T-cell (primary cell): Measurements from ENCODE around the gene SPON1. TPM values are rescaled to one million over a fixed set of nuclear protein-coding genes. Genes with fewer than 3 reads are reported as not detected.

ENCODE experiments used
- ATAC-seq, 4 experiments: fragments of 200-7000 bp in 3 of 4; fragments of 150-1000 bp in 1 of 4; cut with Tn5 transposase; replicated peaks in 1 of 4; 1 replicate in 3 of 4; 2 replicates in 1 of 4; pipeline ENCODE4 v1.10.0; 2021; ENCODE audit warnings: moderate library complexity in 3 of 4, mild to moderate bottlenecking in 2 of 4, moderate number of reproducible peaks in 1 of 4
- CTCF ChIA-PET, 2 donors: fragments of 300-600 bp; sonication (Branson Sonifier 250); formaldehyde crosslinking; loops; one replicate each; lab custom pipeline; 2022; ENCODE audit warnings: antibody characterized with exemption in 2 of 2; lab: Charles Lee
- POLR2A ChIA-PET, 2 donors: fragments of 300-600 bp; sonication (Branson Sonifier 250); formaldehyde crosslinking; loops; one replicate each; lab custom pipeline; 2022; ENCODE audit warnings: antibody characterized with exemption in 2 of 2; lab: Charles Lee
- DNase-seq, 35 experiments: peaks; one replicate each; pipeline versions ENCODE4 v3.0.0 to v3.0.0-alpha.2; 2013 to 2023
- H3K27ac ChIP-seq: one replicate; pipeline ENCODE4 v1.5.1; 2013; ENCODE audit warnings: low read length
- H3K27me3 ChIP-seq, 2 experiments: replicated peaks in 1 of 2; 1 replicate in 1 of 2; 2 replicates in 1 of 2; pipeline versions ENCODE4 v1.6.1 to v1.7.0; 2013; ENCODE audit warnings: low read length in 1 of 2, mixed read lengths in 1 of 2; ENCODE audit not compliant: control insufficient read depth in 2 of 2, insufficient read depth in 2 of 2; ENCODE audit errors: extremely low read depth in 1 of 2
- H3K36me3 ChIP-seq, 2 donors: 1 replicate in 1 of 2; 2 replicates in 1 of 2; pipeline versions ENCODE4 v1.6.1 to v1.7.0; 2013; ENCODE audit warnings: low read length in 1 of 2; ENCODE audit not compliant: control insufficient read depth in 2 of 2, insufficient read depth in 1 of 2; ENCODE audit errors: extremely low read depth in 1 of 2
- H3K4me1 ChIP-seq, 2 experiments: 1 replicate in 1 of 2; 2 replicates in 1 of 2; pipeline versions ENCODE4 v1.6.1 to v1.7.0; 2013; ENCODE audit warnings: low read length in 2 of 2, mixed read lengths in 1 of 2; ENCODE audit not compliant: insufficient read depth in 2 of 2, control insufficient read depth in 1 of 2; ENCODE audit errors: extremely low read depth in 1 of 2
- H3K4me3 ChIP-seq, 2 donors: 1 replicate in 1 of 2; 2 replicates in 1 of 2; pipeline versions ENCODE4 v1.5.1 to v1.7.0; 2013; ENCODE audit warnings: mild to moderate bottlenecking in 2 of 2, low read length in 1 of 2, moderate library complexity in 1 of 2; ENCODE audit not compliant: control insufficient read depth in 1 of 2; ENCODE audit errors: extremely low read depth in 1 of 2
- H3K9me3 ChIP-seq: 2 replicates; pipeline ENCODE4 v1.7.0; 2013
- H3K27ac Mint-ChIP-seq, 2 donors: one replicate each; pipeline ENCODE4 v1.8.0; 2020 to 2021; ENCODE audit warnings: mild to moderate bottlenecking in 2 of 2, mixed read lengths in 2 of 2
- H3K27me3 Mint-ChIP-seq, 2 donors: one replicate each; pipeline ENCODE4 v1.8.0; 2021 to 2022; ENCODE audit warnings: mixed read lengths in 2 of 2
- H3K36me3 Mint-ChIP-seq: one replicate; pipeline ENCODE4 v1.8.0; 2021; ENCODE audit warnings: mixed read lengths
- H3K4me1 Mint-ChIP-seq, 3 donors: one replicate each; pipeline ENCODE4 v1.8.0; 2020 to 2022; ENCODE audit warnings: mixed read lengths in 3 of 3, mild to moderate bottlenecking in 1 of 3
- H3K4me3 Mint-ChIP-seq, 3 donors: one replicate each; pipeline ENCODE4 v1.8.0; 2020 to 2022; ENCODE audit warnings: mild to moderate bottlenecking in 3 of 3, mixed read lengths in 3 of 3, moderate library complexity in 3 of 3
- H3K9me3 Mint-ChIP-seq, 3 donors: one replicate each; pipeline ENCODE4 v1.8.0; 2020 to 2022; ENCODE audit warnings: mixed read lengths in 3 of 3
- WGBS: methylation state at CpG from one replicate; pipeline ENCODE4 v1.1.5; 2013; ENCODE audit warnings: missing lambda C conversion rate; ENCODE audit not compliant: insufficient coverage; 5-methylcytosine and 5-hydroxymethylcytosine counted together
- total RNA-seq, 35 experiments: library from RNA in 6 of 35; stranded (reverse) in 6 of 35; fragments of 120-200 nt in 1 of 35; gene quantifications; one replicate each; pipeline versions ENCODE4 v1.2.1 to v1.2.4 and lab custom pipeline; 2013 to 2026

SPON1 gene
- total RNA-seq, 5 donors from 2014 or later (not counting 1 experiment from before 2014, with no cell fraction given), result 1.0 to 38.2 (median 28.8) TPM

DNA sequence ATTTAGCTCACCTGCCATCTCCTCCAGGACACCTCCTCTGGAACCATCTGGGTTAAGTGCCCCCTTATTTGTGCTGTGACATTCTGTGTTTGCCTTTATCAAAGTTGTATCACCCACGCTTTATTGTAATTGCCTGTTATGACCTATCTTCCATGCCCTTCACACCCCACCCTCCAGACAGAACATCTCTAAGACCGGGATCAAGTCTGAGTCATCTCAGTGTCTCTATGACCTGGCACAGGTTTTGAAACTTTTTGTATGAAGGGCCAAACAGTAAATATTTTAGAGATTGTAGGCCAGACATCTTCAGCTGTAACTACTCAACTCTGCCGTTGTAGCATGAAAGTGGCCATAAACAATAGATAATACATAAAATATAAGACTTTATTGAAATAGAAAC is 161.8 kb downstream of the SPON1 start:
- Histone ChIP-seq H3K27ac (no peak overlapping the region), H3K4me1 (peaks cover 0 to 3% of the 10 kb centered on the region in 2 experiments), H3K27me3 (no peaks in the 10 kb centered on the region), H3K4me3 (no peak overlapping the region), H3K36me3 (no peaks in the 10 kb centered on the region), H3K9me3 (no peaks in the 10 kb centered on the region)
- ChIA-PET POLR2A (interaction anchor here in 1 of 2 donors (0.5 kb wide), 1 partner anchor 125 kb away, joined by 8 read pairs; no protein-coding TSS in a partner anchor), CTCF (no interaction called here)
- H3K4me1 Mint-ChIP-seq, result peaks cover 0 to 6% (median 2%) of the 10 kb centered on the region in 3 donors
- H3K27me3 Mint-ChIP-seq, result no peaks in the 10 kb centered on the region
- ATAC-seq (no peak), DNase-seq (no peak)
- no peak overlapping the region for H3K4me3 Mint-ChIP-seq
- 100% methylated on average over 1 of the region's 3 CpGs for WGBS
- H3K36me3 Mint-ChIP-seq, result peaks cover 43% of the 10 kb centered on the region
- H3K27ac Mint-ChIP-seq, result no peak overlapping the region
- H3K9me3 Mint-ChIP-seq, result peaks cover 0 to 10% (median 5%) of the 10 kb centered on the region in 3 donors

DNA sequence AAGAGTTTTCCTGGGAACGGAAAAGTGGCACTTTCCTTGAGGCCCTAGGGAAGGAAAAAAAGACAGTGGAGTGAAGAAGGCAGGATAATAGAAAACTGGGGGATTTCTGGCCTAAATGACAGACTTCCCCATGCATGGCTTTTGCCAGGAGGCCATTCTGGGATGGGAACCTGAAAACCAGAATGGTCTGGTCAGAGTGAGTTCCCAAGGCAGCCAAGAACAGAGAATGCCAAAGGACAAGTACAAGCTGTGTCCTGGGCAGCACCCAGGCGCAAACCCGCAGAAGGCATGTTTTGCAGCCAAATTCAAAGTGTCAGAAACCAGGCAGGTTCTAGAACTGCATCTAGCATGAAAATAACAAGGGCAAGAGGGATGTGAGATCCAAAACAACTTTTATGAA is 162.4 kb downstream of the SPON1 start:
- Mint-ChIP-seq H3K9me3 (peaks cover 0 to 13% (median 5%) of the 10 kb centered on the region in 3 donors), H3K4me1 (peaks cover 0 to 2% (median 0%) of the 10 kb centered on the region in 3 donors), H3K4me3 (no peak overlapping the region), H3K27me3 (no peaks in the 10 kb centered on the region), H3K27ac (no peak overlapping the region), H3K36me3 (peaks cover 44% of the 10 kb centered on the region)
- H3K27me3 ChIP-seq, result no peaks in the 10 kb centered on the region
- no peaks in the 10 kb centered on the region for H3K9me3 ChIP-seq
- WGBS, result 85% methylated on average over 3 of the region's 3 CpGs
- no peak for ATAC-seq
- H3K36me3 ChIP-seq, result no peaks in the 10 kb centered on the region
- no peak for DNase-seq
- no peak overlapping the region for H3K4me3 ChIP-seq
- no peak overlapping the region for H3K27ac ChIP-seq
- H3K4me1 ChIP-seq, result no peaks in the 10 kb centered on the region
- ChIA-PET CTCF (no interaction called here), POLR2A (no interaction called here)

DNA sequence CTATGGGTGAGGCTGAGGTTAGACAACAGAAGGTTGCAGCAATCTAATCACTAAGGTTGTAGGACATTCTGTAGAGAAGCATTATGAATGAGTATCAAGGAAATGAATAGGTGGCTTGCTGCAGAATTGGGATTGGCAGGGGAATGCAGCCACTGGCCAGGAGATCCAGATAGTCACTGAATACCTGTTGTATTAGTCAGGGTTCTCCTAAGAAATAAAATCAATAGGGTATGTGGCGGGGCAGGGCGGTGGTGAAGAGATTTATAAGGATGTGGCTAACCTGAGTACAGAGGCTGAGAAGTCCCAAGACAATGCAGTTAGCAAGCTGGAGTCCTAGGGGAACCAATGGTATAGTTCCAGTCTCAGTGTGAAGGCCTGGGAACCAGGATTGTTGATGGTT is 163.0 kb downstream of the SPON1 start:
- H3K27ac ChIP-seq, result no peak overlapping the region
- ChIA-PET POLR2A (no interaction called here), CTCF (no interaction called here)
- Mint-ChIP-seq H3K9me3 (peaks cover 0 to 13% (median 5%) of the 10 kb centered on the region in 3 donors), H3K4me3 (no peak overlapping the region), H3K27ac (no peak overlapping the region), H3K4me1 (no peaks in the 10 kb centered on the region), H3K27me3 (no peaks in the 10 kb centered on the region), H3K36me3 (peaks cover 44% of the 10 kb centered on the region)
- H3K9me3 ChIP-seq, result no peaks in the 10 kb centered on the region
- no peaks in the 10 kb centered on the region for H3K27me3 ChIP-seq
- no peaks in the 10 kb centered on the region for H3K4me1 ChIP-seq
- DNase-seq (no peak), ATAC-seq (no peak)
- no peak overlapping the region for H3K4me3 ChIP-seq
- 89% methylated on average over 2 of the region's 2 CpGs for WGBS
- no peaks in the 10 kb centered on the region for H3K36me3 ChIP-seq

DNA sequence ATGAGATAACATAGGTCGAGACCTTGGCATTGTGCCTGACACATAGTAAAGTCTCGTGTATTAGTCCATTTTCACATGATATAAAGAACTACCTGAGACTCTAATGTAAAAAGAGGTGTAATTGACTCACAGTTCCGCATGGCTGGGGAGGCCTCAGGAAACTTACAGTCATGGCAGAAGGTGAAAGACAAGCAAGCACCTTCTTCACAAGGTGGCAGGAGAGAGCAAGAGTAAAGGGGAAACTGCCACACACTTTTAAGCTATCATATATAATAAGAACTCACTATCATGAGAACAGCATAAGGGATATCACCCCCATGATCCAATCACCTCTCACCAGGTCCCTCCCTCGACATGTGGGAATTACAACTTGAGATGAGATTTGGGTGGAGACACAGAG is 165.2 kb downstream of the SPON1 start:
- H3K4me1 ChIP-seq, result no peaks in the 10 kb centered on the region
- no peaks in the 10 kb centered on the region for H3K9me3 ChIP-seq
- ChIA-PET POLR2A (no interaction called here), CTCF (no interaction called here)
- no peaks in the 10 kb centered on the region for H3K36me3 ChIP-seq
- DNase-seq (no peak), ATAC-seq (no peak)
- H3K27ac Mint-ChIP-seq, result no peak overlapping the region
- H3K27me3 ChIP-seq, result no peaks in the 10 kb centered on the region
- peaks cover 0 to 13% (median 5%) of the 10 kb centered on the region in 3 donors for H3K9me3 Mint-ChIP-seq
- peaks cover 40% of the 10 kb centered on the region for H3K36me3 Mint-ChIP-seq
- no peaks in the 10 kb centered on the region for H3K27me3 Mint-ChIP-seq
- no peak overlapping the region for H3K4me3 Mint-ChIP-seq
- no peaks in the 10 kb centered on the region for H3K4me1 Mint-ChIP-seq
- no peak overlapping the region for H3K27ac ChIP-seq
- no CpG with 5 or more reads among the region's 4 CpGs for WGBS
- no peak overlapping the region for H3K4me3 ChIP-seq

DNA sequence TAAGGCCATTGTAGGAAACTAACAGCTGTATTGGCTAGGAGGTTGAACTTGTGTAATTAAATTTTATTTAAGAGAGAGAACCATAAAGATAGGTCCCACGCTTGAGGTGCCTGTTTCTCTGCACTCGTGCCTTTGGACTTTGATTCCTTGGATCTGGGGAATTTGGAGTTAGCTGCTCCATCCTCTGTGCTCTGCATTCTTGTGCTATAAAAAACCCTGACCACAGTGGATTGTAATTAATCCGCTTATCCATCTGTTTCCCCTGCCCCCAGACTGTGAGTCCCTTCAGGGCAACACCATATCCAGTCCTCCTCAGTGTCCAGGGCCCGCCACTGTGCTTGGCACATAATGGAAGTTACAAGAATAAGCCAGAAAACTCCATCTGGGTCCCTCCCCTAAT is 169.8 kb downstream of the SPON1 start:
- no peak overlapping the region for H3K4me3 ChIP-seq
- POLR2A ChIA-PET, result no interaction called here
- CTCF ChIA-PET, result no interaction called here
- peaks cover 31% of the 10 kb centered on the region for H3K36me3 Mint-ChIP-seq
- no peaks in the 10 kb centered on the region for H3K27me3 Mint-ChIP-seq
- no peak overlapping the region for H3K27ac Mint-ChIP-seq
- no peaks in the 10 kb centered on the region for H3K4me1 Mint-ChIP-seq
- H3K9me3 Mint-ChIP-seq, result peaks cover 0 to 7% (median 3%) of the 10 kb centered on the region in 3 donors
- H3K27ac ChIP-seq, result no peak overlapping the region
- H3K27me3 ChIP-seq, result no peaks in the 10 kb centered on the region
- no peak for DNase-seq
- no peak for ATAC-seq
- WGBS, result 92% methylated on average over 2 of the region's 4 CpGs
- no peaks in the 10 kb centered on the region for H3K4me1 ChIP-seq
- no peak overlapping the region for H3K4me3 Mint-ChIP-seq
- no peaks in the 10 kb centered on the region for H3K36me3 ChIP-seq
- H3K9me3 ChIP-seq, result no peaks in the 10 kb centered on the region

DNA sequence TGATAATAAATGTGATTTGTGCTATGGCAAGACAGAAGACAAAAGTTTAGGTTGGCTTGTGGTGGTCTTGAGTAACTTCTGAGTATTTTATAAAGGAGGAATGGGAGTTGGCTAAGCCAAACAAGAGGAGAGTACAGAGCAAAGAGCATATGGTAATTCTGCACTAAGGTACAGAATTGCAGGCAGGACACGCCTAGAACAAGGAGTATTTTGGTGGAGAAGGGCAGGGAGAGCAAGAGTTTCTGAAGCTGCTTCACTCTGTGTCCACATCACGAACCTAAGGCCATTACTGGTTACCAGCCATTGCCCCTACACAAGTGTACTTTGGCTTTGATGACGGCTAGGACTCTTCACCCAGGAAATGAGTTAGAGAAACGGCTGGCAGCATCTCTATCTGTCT is 170.9 kb downstream of the SPON1 start:
- no peaks in the 10 kb centered on the region for H3K36me3 ChIP-seq
- ATAC-seq (no peak), DNase-seq (no peak)
- H3K9me3 Mint-ChIP-seq, result peaks cover 0 to 7% (median 3%) of the 10 kb centered on the region in 3 donors
- no peaks in the 10 kb centered on the region for H3K4me1 ChIP-seq
- H3K9me3 ChIP-seq, result no peaks in the 10 kb centered on the region
- no CpG with 5 or more reads among the region's 4 CpGs for WGBS
- no peak overlapping the region for H3K27ac Mint-ChIP-seq
- no peaks in the 10 kb centered on the region for H3K27me3 Mint-ChIP-seq
- no peak overlapping the region for H3K27ac ChIP-seq
- peaks cover 21% of the 10 kb centered on the region for H3K36me3 Mint-ChIP-seq
- CTCF ChIA-PET, result interaction anchor here in 1 of 2 donors (0.7 kb wide), 1 partner anchor 514 kb away, joined by 3 read pairs; no protein-coding TSS in a partner anchor
- H3K4me3 Mint-ChIP-seq, result no peak overlapping the region
- no peaks in the 10 kb centered on the region for H3K4me1 Mint-ChIP-seq
- H3K4me3 ChIP-seq, result no peak overlapping the region
- H3K27me3 ChIP-seq, result no peaks in the 10 kb centered on the region
- POLR2A ChIA-PET, result no interaction called here

DNA sequence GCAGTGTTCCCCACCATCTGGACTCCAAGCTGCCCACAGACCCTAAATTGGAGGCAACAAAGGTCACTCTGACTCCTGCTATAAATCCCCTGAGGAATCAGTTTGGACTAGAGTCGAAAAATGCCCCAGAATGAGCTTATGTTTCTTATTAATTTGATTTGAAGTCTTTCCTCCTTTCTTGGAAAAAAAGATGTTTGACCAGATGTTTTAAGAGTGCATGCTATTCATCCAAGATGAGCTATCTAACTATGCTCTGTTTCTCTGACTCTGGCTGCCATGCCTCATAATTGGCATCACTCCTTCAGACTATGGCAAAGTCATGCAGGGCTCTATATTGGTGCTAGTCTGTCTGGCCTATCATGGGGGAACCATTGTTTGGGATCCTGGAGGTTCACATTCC is 174.0 kb downstream of the SPON1 start:
- no peaks in the 10 kb centered on the region for H3K9me3 Mint-ChIP-seq
- WGBS, result no CpG with 5 or more reads among the region's 1 CpG
- POLR2A ChIA-PET, result no interaction called here
- DNase-seq, result no peak
- H3K36me3 Mint-ChIP-seq, result peaks cover 24% of the 10 kb centered on the region
- Histone ChIP-seq H3K27me3 (no peaks in the 10 kb centered on the region), H3K27ac (no peak overlapping the region), H3K4me3 (no peak overlapping the region), H3K36me3 (no peaks in the 10 kb centered on the region), H3K9me3 (no peaks in the 10 kb centered on the region), H3K4me1 (no peaks in the 10 kb centered on the region)
- CTCF ChIA-PET, result interaction anchor here in 1 of 2 donors (0.6 kb wide), 1 partner anchor 113 kb away, joined by 8 read pairs; no protein-coding TSS in a partner anchor
- H3K27ac Mint-ChIP-seq, result no peak overlapping the region
- H3K4me3 Mint-ChIP-seq, result no peak overlapping the region
- ATAC-seq, result no peak
- no peaks in the 10 kb centered on the region for H3K4me1 Mint-ChIP-seq
- no peaks in the 10 kb centered on the region for H3K27me3 Mint-ChIP-seq
